Stimulated activated CD8-positive, alpha-beta memory T cell treated with anti-CD3 and anti-CD28 coated beads, Interleukin-15, amount 100 ng/mL, for 48 hours (primary cell): Measurements from ENCODE around the gene POLR1D.

Source experiments
- DNase-seq, 2 donors: peaks; one replicate each; pipeline ENCODE4 v3.0.0-alpha.2; 2020; ENCODE audit warnings: low read depth in 2 of 2

Gene POLR1D

DNA sequence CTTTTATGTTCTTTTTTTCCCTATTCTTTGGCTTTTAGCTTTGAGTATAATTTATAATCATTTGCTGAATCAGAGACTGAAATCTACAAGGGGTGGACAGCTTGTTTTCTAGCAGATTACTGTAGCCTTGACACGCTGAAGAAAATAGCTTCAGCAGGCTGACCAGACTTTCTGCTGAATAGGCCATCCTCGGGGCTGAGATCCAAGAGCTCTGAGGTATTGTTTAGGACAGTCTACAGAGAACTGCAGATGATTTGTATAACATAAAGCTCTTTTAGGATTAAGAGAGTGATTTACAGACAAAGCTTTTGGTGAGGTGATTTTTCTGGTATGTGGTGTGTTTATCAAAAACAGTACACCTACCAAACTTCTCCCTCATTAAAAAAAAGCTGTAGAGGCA is 16.8 kb downstream of the POLR1D start:
- no peak for DNase-seq

DNA sequence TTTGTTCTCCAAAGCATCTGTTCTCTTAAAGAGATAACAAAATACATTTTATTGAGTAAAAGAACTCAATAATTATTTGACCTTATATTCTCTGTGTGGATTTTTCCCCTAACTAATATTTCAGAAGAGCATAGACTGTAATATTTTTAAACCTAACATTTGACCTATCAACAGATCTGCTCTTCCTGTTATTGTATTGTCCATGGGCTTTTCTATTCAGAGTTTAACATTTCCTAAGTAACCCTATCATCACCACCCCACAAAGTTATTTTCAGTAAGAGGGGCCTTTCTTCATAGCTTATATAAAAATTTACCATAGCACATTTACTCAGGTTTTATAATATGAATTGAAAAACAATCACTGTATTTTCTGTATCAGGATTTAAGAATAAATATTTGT is 17.5 kb downstream of the POLR1D start:
- DNase-seq: no peak

DNA sequence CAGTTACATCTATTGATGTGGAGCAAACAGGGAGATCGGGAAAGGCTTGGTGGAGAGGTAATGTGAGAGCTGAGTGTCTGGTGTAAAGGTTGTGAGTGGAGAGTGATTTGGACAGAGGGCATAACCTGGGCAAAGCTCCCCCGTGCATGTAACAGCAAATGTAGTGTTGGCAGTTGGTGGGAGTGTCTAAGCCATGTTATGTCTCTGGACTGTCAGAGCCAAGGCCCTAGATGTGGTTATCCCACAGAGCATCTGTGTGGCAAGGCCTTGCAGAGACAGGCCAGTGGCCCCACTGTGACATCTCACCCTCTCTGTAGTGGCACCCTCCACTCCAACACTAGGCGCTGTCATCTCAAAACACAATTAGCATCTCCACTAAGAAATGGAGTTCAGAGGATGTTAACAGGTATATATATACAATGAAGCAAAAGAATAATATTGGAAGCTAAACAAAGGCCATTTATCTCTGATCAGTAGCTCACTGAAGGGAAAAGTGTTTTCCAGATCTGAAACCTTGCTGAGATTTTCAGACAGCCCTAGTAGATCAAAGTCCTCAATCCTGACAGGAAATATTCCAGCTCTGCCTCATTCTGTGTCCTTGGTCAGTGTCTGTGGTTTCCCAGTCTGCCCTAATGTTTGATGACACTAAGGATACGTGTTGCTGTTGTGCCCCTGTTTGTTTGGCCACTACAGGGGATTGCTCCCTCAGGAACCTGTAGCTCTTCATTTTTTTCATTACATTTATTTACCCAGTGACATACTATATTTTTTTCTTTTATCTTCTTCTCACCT is 20.2 kb downstream of the POLR1D start:
- DNase-seq: no peak

DNA sequence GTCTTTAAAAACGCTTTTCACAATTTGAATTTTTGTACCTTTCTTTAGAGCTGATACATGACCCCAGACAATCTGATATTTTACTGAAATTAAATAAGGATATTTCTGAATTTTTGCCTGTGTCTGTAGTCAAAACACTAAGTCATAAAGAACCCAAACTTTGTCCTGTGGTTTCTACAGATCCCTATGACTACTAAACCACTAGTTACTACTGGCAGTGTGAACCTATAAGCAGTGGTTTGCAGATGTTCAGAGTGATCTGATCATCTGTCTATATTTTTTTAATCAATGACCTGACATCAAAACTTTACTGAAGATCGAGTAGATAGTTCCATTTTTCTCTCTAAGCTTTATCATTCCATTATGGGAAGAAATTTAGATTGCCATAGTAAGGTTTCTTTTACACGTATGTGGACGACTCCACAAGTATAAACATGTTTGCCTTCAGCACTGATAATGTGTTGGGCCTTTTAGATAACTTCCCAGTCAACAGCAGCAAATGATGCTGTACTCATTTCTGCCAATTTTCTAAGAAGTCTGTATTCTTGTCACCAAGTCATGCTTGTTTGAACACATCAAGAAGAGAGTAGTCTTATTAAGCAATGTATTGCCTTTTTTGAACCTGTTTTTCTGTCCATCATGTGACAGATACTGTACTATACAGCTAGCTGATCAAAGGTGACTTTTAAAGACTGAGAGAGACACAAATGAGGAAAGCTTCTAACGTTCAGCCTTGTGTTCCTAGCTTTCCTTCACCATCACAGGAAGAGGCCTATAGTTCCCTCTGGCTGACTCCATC is 21.8 kb downstream of the POLR1D start:
- no peak for DNase-seq

DNA sequence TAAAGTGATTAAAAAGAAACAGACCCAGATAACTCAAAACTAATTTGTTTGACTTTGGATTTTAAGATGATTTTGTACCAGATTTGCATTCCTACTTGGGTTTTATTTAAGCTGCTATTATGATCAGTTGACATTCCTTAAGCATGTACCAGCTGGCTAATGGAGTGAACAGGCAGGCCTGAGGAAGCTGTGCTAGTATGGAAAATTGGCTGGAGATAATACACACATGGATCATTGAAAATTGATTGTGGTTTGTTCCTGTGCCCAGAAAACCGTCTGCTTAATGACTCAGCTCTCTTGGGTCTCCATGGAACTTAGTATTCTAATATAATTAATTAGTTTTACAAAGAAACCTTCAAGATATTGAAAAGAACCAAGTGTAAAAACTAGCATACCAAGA is 22.6 kb downstream of the POLR1D start:
- DNase-seq: no peak

DNA sequence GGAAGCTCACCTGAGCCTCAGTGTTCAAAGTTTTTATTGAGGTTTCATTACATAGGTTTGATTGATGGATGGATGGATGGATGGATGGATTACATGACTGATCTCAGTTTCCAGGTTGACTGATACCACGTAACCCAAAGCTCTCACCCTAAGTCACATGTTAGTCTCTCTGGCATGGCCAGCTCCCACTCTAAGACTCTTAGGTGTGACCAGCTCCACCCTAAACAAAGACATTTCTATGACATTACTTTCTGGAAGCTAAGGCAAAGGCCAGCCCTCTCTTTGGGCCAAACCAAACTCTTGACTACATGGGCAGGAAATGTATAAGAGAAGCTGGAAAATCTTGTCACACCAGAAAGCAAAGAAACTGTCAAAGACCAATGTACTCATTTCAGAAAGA is 28.6 kb downstream of the POLR1D start:
- DNase-seq: no peak

DNA sequence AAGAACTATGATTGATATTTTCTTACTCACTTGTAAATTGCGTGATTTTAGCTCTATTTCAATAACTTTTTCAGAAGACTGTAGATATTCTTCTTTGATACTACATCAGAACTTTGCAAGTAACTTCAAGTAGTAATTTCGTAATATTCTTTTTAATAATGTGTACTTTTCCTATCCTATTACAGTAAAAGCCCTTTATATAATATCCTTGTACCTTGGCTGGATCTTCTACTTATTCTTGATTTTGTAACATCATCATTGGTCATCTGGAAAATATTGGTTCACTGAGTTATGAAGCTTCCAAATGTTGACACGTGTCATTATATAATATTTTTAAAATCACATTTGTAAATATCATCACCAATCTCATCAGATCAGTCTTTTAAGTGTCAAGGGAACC is 32.4 kb downstream of the POLR1D start:
- DNase-seq: no peak

DNA sequence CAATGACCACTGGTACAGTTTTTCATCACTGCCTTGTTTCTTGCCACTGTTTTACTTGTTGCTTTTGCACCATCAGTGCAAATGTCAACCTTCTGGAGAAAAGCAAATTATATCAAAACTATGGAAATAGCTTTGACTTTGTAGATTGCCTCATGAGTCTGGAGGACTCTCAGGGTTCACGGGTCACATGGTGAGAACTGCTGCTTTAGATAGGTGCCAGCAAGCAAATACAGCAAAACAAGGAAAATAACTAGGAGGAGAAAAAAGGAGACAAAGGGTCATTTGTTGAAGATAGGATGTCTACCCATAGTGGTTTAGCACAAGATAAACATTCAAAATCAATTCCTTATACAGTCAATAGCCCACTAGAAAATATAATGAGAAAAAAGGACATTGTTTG is 33.1 kb downstream of the POLR1D start:
- no peak for DNase-seq

DNA sequence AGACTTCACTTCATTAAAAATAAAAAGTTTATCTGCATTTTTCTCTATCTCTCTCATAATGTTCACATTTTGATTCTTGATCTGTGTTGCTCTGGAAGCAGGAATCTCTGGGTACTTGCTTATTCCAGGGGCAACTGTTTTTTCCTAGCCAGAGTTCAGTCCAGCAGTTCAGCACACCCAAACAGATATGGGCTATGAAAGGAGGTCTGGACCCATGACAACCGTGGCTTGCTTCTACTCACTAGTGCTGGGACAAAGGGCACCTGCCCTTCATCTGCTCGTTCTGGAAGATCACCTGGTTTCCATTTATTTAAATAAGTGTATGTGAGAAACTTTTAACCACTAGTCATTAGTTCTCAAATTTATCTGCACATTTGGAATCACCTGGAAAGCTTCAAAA is 36.0 kb downstream of the POLR1D start:
- no peak for DNase-seq

DNA sequence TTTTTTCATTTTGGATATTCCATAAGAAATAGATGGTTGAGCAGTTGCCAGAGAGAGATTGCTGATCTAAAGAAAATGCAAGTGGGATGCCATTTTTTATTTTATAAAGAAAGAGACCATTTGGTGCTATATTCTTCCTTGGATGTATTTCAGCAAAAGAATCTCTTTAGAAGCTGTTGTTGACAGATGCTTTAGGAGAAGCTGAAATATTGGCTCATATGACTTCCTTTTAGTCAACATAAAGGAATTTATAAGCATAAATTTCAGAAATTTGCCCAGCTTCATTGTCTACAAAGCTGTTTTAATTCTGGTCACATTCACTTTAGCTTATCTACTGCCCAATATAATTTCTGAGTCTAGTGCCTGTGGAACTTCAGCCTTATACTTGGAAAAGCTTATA is 36.9 kb downstream of the POLR1D start:
- no peak for DNase-seq

DNA sequence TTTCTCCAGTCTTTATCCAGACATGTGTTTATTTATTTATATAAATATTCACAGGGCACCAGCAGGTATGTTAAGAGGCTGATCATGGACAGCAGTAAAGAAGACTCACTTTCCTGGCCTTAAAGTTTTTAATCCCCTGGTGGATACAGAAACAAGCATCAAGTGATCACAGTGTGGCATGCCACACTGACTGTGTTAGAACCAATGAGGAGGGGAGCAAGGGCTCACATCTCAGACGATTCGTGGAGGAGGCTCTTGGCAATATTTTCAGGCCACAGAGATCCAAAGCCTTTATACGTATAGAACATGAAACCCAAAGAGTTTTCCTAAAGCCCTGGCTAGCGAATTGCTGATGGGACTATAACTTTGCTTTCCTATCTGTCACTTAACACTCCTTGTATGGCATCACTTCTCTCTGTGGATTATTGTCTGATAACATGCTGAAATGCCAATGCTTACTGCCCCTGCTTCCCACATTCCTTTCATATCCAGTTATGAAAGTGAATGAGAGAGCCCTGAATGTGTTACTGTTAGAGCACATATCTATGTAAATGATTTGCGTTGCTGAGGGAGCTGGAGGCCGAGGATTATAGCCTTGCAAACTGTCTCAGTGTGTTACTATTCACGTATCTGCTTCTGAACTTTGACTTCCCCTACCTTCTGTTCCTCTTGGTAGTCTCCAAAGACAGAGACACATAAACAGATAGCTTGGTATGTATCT is 37.6 kb downstream of the POLR1D start:
- DNase-seq: no peak

DNA sequence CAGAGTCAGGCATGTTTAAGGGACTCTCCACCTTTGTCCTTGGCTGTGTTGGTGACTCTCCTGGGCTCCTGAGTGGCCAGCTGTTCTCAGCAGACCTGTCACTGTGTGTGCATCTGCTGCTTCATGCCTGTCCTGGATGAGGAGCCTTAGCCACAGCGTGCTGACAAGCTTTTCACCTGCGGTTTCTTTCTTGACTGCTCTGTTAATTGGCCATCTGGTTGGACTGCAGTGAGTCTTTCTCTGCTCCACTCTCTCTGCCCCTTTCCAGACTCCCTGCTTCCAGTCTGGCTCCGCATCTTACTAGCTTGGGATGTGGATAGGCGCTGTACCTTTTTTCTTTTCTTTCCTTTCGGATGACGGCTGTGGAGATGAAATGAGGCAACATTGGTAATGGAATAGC is 38.8 kb downstream of the POLR1D start:
- DNase-seq: no peak

DNA sequence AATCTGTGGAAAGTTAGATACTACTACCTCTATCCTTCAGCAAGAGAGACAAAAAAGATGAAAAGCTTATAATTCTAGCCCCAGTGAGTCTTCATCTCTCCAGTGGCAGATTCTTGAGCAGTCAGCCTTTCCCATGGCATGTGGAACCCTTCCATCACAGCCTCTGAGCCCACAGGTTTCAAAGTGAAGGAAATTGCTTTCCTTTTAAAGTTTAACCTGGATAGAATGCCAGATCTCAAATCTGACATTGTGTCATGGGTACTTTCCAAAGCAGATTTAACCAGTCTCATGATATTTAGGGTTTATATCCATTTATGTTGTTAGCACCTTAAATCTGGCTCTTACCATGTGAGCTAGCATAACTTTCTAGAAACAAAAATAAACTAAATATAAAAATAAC is 39.3 kb downstream of the POLR1D start:
- no peak for DNase-seq

DNA sequence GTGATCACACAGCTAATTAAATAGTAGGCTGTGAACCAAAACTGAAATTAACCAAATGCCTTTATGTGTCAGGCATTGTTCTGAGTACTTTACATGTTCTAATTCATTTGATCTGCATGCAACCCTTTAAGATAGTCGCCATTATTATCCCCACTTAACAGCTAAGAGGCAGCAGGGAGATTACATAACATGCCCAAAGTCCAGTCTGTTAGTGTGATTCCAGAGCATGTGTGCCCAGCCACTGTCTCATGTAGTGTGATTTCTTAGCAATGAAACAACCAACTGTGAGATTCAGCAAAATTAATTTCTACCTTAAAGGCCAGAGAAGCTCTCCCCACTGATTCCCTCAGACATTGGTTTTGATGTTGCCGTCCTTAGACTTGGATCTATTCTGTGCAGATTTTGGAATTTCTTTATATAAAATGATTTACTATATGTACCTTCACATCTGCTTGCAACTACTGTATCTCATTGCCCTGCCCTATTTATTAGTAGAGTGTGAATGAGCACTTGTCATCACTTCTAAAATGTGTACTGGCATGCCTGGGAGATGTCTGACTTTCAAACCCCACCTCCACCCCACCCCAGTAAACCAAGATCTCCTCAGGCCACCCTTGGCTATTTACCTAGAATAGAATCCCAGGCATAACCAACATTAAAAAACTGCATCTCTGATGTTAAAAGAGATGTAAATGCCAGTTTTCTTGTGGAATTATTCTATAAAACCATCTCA is 41.2 kb downstream of the POLR1D start:
- no peak for DNase-seq

DNA sequence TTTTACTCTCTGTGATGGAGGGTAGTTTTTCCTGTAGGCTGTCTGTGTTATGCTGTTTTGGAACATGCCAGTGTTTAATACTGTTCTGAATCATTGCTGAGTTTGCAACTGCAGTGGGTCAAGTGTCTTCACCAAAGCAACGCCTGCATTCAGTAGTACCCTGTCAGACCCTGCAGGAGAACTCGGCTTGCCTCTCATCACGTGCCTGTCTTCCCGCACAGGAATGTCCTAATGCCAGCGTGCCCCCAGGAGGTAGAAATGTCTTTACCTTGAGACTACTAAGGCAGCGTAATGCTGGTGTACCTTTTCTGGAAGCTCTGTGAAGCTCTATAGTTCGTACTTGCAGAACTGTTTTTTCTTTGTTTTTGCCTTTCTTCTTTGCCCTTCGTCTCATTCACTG is 42.3 kb downstream of the POLR1D start:
- no peak for DNase-seq

DNA sequence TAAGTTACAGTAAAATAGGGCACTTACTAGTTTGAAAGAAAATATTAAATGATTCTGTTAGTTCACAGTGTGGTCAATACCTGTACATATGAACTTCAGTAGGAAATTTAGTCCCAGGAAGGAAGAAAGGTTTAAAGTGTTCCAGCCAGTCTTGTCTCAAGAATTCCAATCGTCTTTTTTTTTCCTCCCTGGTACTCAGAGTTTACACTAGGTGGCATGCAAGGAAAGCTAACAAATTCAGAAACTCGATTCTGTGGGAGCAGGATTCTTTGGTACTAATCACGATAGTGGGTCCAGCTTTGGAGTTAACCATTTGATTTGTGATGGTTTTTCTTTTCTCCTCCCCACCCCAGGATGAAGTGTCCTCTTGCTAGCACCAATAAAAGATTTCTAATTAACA is 43.6 kb downstream of the POLR1D start:
- DNase-seq: no peak

DNA sequence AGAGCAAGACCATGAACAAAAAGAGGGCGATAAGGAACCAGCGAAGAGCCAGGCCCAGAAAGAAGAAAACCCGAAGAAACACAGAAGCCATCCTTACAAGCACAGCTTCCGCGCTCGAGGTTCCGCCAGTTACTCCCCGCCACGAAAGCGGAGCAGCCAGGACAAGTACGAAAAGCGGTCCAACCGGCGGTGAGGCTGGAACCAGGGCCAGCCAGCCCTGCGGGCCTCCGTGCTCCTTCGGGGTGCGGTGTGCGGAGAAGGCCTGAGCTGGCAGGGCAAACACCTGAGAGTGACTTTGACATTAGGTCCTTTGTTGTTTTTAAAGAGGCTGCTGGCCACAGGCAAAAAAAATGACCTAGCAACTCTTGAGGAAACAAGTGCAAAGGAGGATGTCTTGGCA is 44.1 kb downstream of the POLR1D start:
- DNase-seq: no peak

DNA sequence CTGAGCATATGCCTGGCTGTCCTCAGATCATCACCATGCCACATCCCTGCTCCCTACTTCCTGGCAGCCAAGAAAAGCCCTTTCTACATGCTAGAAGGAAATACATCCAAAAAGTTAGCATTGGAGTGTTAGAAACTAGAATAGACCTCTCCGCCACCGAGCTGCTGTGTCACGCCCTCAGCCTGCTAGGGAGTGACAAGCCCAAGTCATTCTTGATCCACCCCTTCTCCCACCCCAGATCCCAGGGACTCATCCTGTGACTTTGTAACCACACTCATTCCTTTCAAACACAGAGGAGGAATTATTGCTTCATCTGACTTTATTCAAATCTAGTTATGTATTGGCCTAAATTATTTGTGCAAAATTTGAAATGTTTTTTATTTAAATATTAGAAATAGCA is 45.3 kb downstream of the POLR1D start:
- no peak for DNase-seq

DNA sequence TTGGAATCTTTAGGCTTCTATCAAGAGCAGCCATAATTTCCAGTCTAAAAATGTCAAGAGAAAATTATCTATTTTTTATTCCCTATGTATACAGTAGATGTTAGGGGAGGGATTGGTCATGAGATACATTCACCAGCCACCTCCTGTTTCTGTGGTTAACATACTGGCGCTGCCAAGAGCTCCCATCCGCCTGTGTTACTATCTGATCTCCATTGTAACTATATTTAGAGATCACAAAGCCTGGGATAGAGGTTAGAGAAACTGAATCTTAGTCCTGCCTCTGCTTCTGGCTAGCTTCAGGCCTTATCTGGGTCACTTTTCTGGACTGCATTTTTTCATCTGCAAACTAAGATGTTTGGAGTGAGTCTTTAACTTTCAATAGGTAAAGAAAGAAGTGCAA is 46.3 kb downstream of the POLR1D start:
- DNase-seq: no peak

DNA sequence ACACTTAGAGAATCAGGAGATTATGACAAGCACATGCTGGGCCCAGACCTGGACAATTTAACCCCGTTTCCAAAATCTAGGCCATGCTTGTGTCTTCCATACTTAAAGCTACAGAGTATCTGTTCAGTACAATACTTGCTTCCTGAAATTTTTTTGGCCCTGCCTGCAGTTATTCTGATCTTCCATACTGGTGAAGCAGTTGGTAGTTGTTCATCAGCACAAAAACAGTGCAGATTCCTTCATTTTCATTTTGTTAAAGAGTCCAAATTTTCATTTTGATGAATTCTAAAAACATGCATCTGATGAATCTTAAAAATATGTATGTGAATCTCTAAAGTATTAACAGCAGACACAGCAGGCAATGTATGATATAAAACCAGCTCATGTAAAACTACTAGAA is 49.2 kb downstream of the POLR1D start:
- DNase-seq: no peak

DNA sequence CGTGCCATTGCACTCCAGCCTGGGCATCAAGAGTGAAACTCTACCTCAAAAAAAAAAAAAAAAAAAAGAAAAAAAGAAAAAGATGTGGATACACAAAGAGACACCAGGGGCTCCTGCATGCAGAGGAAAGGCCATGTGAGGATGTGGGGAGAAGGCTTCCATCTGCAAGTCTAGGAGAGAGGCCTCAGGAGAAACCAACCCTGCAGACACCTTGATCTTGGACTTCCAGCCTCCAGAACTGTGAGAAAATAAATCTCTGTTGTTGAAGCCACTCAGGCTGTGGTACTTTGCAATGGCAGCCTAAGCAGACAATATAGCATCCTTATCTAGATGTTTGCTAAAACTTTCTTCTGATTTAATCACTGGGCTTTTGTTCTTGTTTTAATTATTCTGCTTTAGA is 50.3 kb downstream of the POLR1D start:
- DNase-seq: no peak
